ENCODE data around the gene MREG. TPM values are rescaled to one million over a fixed set of nuclear protein-coding genes. Genes with fewer than 3 reads are reported as not detected.

Gene MREG
- total and polyA plus RNA-seq, 9 of the 15 experiments (the other 6 are each of a cell fraction or from before 2014, with no cell fraction given) = 0.77 to 3.8 (median 2.3) TPM

DNA sequence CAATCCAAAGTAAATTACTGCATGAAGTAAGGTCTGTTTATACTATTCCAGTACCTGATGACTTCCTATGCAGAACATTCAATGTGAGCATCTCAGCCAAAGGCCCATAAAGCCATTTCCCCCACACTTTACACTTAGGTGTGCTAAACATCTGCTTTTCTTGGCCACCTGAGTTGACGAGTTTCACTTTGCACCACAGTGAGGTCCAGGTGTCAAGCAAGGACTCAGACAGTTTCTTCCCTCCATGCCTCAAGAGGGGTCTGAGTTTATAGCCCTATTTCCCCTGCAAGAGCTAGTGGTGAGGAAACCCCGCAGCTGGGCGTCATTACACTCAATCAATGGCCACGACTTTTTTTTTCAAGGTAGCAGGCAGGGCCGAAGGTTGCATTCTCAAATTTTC lies 107.7 kb downstream of the MREG start:
- Histone ChIP-seq H3K36me3 (ENCODE audit: control insufficient read depth, insufficient read depth, low read length) (no peaks in the 10 kb centered on the region), H3K4me2 (ENCODE audit: insufficient read depth, low read length) (no peak overlapping the region), H3K27me3 (ENCODE audit: control insufficient read depth in 2 of 2, insufficient read depth in 2 of 2, low read length in 2 of 2) (no peaks in the 10 kb centered on the region), H4K20me1 (replicated peaks; ENCODE audit: control insufficient read depth, insufficient read depth, low read length) (no peaks in the 10 kb centered on the region), H3K4me1 (replicated peaks in 1 of 2; ENCODE audit: control insufficient read depth in 2 of 2, insufficient read depth in 2 of 2, low read length in 2 of 2) (no peaks in the 10 kb centered on the region; a peak in 1 of 5 replicates), H3K9ac (ENCODE audit: insufficient read depth in 1 of 2, low read depth in 2 of 2, low read length in 2 of 2) (no peak overlapping the region), H3K27ac (ENCODE audit: extremely low read depth, low read depth, low read length) (no peak overlapping the region), H3K9me3 (replicated peaks; ENCODE audit: control insufficient read depth, insufficient read depth, low read depth, low read length) (no peaks in the 10 kb centered on the region), H3K9me1 (ENCODE audit: control insufficient read depth, insufficient read depth, low read length) (no peaks in the 10 kb centered on the region), H3K4me3 (no peak overlapping the region), H2AFZ (ENCODE audit: low read depth, low read length) (no peak overlapping the region), H3K79me2 (ENCODE audit: control insufficient read depth, insufficient read depth, low read length) (no peaks in the 10 kb centered on the region)
- BruUV-seq (replicated peaks) = no TSS peak
- 18% methylated on average over 5 of the region's 5 CpGs for WGBS (ENCODE audit: insufficient coverage, low coverage, missing lambda C conversion rate)
- no peak for ATAC-seq
- TF ChIP-seq CBX5 (IDR thresholded peaks at IDR 0.05; ENCODE audit: borderline replicate concordance, low read depth) (no peak), ZNF436 (CRISPR knock-in tag; IDR thresholded peaks at IDR 0.05) (no peak), GTF2E2 (tag; IDR thresholded peaks at IDR 0.05) (no peak), TBL1XR1 (IDR thresholded peaks at IDR 0.05; ENCODE audit: low read length in 2 of 2) (no peak), TAL1 (IDR thresholded peaks at IDR 0.05) (no peak), NFATC3 (IDR thresholded peaks at IDR 0.05) (no peak), ZNF239 (CRISPR knock-in tag; IDR thresholded peaks at IDR 0.05) (no peak)
- TF ChIP-seq, protein P1, sequence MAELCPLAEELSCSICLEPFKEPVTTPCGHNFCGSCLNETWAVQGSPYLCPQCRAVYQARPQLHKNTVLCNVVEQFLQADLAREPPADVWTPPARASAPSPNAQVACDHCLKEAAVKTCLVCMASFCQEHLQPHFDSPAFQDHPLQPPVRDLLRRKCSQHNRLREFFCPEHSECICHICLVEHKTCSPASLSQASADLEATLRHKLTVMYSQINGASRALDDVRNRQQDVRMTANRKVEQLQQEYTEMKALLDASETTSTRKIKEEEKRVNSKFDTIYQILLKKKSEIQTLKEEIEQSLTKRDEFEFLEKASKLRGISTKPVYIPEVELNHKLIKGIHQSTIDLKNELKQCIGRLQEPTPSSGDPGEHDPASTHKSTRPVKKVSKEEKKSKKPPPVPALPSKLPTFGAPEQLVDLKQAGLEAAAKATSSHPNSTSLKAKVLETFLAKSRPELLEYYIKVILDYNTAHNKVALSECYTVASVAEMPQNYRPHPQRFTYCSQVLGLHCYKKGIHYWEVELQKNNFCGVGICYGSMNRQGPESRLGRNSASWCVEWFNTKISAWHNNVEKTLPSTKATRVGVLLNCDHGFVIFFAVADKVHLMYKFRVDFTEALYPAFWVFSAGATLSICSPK (IDR thresholded peaks at IDR 0.05; ENCODE audit: borderline replicate concordance) = no peak
- TF ChIP-seq, protein P2, sequence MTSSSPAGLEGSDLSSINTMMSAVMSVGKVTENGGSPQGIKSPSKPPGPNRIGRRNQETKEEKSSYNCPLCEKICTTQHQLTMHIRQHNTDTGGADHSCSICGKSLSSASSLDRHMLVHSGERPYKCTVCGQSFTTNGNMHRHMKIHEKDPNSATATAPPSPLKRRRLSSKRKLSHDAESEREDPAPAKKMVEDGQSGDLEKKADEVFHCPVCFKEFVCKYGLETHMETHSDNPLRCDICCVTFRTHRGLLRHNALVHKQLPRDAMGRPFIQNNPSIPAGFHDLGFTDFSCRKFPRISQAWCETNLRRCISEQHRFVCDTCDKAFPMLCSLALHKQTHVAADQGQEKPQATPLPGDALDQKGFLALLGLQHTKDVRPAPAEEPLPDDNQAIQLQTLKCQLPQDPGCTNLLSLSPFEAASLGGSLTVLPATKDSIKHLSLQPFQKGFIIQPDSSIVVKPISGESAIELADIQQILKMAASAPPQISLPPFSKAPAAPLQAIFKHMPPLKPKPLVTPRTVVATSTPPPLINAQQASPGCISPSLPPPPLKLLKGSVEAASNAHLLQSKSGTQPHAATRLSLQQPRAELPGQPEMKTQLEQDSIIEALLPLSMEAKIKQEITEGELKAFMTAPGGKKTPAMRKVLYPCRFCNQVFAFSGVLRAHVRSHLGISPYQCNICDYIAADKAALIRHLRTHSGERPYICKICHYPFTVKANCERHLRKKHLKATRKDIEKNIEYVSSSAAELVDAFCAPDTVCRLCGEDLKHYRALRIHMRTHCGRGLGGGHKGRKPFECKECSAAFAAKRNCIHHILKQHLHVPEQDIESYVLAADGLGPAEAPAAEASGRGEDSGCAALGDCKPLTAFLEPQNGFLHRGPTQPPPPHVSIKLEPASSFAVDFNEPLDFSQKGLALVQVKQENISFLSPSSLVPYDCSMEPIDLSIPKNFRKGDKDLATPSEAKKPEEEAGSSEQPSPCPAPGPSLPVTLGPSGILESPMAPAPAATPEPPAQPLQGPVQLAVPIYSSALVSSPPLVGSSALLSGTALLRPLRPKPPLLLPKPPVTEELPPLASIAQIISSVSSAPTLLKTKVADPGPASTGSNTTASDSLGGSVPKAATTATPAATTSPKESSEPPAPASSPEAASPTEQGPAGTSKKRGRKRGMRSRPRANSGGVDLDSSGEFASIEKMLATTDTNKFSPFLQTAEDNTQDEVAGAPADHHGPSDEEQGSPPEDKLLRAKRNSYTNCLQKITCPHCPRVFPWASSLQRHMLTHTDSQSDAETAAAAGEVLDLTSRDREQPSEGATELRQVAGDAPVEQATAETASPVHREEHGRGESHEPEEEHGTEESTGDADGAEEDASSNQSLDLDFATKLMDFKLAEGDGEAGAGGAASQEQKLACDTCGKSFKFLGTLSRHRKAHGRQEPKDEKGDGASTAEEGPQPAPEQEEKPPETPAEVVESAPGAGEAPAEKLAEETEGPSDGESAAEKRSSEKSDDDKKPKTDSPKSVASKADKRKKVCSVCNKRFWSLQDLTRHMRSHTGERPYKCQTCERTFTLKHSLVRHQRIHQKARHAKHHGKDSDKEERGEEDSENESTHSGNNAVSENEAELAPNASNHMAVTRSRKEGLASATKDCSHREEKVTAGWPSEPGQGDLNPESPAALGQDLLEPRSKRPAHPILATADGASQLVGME (CRISPR knock-in tag; IDR thresholded peaks at IDR 0.05) = no peak
- TF ChIP-seq, protein P3, sequence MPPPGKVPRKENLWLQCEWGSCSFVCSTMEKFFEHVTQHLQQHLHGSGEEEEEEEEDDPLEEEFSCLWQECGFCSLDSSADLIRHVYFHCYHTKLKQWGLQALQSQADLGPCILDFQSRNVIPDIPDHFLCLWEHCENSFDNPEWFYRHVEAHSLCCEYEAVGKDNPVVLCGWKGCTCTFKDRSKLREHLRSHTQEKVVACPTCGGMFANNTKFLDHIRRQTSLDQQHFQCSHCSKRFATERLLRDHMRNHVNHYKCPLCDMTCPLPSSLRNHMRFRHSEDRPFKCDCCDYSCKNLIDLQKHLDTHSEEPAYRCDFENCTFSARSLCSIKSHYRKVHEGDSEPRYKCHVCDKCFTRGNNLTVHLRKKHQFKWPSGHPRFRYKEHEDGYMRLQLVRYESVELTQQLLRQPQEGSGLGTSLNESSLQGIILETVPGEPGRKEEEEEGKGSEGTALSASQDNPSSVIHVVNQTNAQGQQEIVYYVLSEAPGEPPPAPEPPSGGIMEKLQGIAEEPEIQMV (tag; conservative IDR thresholded peaks at IDR 0.05; ENCODE audit: low read depth) = no peak
- intact Hi-C loops (cut with micrococcal nuclease) = no loop called here
- DNase-seq (ENCODE audit: extremely low read depth in 1 of 4, low spot score in 3 of 4) = no peak
- FAIRE-seq = no peak
- POLR2A ChIA-PET = no interaction called here
- in situ Hi-C loops (cut with MboI) = no loop called here
- CTCF ChIA-PET (ENCODE audit: low intra/inter-chr PET ratio) = no interaction called here

All from K562 (cell line).